Activated T-cell treated with anti-CD3 and anti-CD28 coated beads, Interleukin-2, amount 50 U/mL, for 4 hours (primary cell): Measurements from ENCODE around the gene HLA-DRB1. TPM values are rescaled to one million over a fixed set of nuclear protein-coding genes. Genes with fewer than 3 reads are reported as not detected.
"Not testable (repeated sequence)": the region's sequence is repeated elsewhere in the genome, so short reads cannot be mapped to it uniquely, and the experiment has no call there.

Experiments used
- ATAC-seq, 2 donors: fragments of 200-7000 bp; cut with Tn5 transposase; one replicate each; pipeline ENCODE4 v1.10.0; 2021
- DNase-seq: peaks from one replicate; pipeline ENCODE4 v3.0.0-alpha.2; 2020
- H3K27me3 Mint-ChIP-seq: one replicate; pipeline ENCODE4 v1.8.0; 2021; ENCODE audit warnings: low read depth, mixed read lengths
- H3K36me3 Mint-ChIP-seq: one replicate; pipeline ENCODE4 v1.8.0; 2022; ENCODE audit warnings: mixed read lengths; ENCODE audit not compliant: insufficient read depth
- H3K4me1 Mint-ChIP-seq: one replicate; pipeline ENCODE4 v1.8.0; 2021; ENCODE audit warnings: low read depth, mixed read lengths
- H3K4me3 Mint-ChIP-seq: one replicate; pipeline ENCODE4 v1.8.0; 2021; ENCODE audit warnings: mild to moderate bottlenecking, moderate library complexity, mixed read lengths
- H3K9me3 Mint-ChIP-seq: one replicate; pipeline ENCODE4 v1.8.0; 2021; ENCODE audit warnings: mixed read lengths
- total RNA-seq, 3 donors: library from RNA; stranded (reverse); gene quantifications; one replicate each; pipeline ENCODE4 v1.2.1, GENCODE V29; 2021

The HLA-DRB1 gene
- total RNA-seq, 3 donors from 2014 or later = 6.4 to 15.0 (median 11.3) TPM

DNA sequence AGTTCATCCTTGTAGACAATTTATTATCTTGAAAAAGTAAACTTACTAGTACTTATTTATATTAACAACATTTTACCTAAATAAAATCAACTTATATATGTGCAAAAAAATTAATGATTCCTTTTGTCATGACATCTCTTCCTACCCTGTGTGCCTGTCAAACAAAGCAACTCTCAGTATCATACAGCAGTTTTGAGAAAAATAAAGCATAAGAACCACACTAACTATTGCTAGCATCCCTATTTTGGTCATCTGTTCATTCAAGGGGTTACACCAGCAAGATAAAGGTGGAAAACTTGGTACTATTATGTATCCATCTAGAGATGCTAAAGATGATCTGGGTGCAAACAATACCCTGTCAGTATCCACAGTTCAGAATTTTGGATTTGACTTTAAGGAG, 7.4 kb upstream of the HLA-DRB1 start:
- H3K4me1 Mint-ChIP-seq = no peaks in the 10 kb centered on the region
- no peaks in the 10 kb centered on the region for H3K9me3 Mint-ChIP-seq
- ATAC-seq (no peak), DNase-seq (no peak)
- H3K4me3 Mint-ChIP-seq = no peak overlapping the region
- H3K36me3 Mint-ChIP-seq = no peaks in the 10 kb centered on the region
- H3K27me3 Mint-ChIP-seq = no peaks in the 10 kb centered on the region

DNA sequence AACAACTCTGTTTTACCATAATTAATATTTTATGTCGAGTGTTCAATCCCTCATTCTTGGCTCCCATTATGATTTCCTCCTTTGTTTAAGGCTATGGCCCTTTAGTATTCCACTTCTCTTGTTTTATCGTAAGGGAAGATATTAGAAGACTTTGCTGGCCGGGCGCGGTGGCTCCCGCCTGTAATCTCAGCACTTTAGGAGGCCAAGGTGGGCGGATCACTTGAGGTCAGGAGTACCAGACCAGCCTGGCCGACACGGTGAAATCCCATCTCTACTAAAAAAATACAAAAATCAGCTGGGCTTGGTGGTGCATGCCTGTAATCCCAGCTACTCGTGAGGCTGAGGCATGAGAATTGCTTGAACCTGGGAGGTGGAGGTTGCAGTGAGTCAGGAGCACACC, 1.1 kb upstream of the HLA-DRB1 start:
- H3K9me3 Mint-ChIP-seq, DNase-seq, ATAC-seq, H3K27me3 Mint-ChIP-seq, H3K4me3 Mint-ChIP-seq, H3K36me3 Mint-ChIP-seq: not testable (repeated sequence)
- H3K4me1 Mint-ChIP-seq = peaks cover 20% of the 10 kb centered on the region

DNA sequence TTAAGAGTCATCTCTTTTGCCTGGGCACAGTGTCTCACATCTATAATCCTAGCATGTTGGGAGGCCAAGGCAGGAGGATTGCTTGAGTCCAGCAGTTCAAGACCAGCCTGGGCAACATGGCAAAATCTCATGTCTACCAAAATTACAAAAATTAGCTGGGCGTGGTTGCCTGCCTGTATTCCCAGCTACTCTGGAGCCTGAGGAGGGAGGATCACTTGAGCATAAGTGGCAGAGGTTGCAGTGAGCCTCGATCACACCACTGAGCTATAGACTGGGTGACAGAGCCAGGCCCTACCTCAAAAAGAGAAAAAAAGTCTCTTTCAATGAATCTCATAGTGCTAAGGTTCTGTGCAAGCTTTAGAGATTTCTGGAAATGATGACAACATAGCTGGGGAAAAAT, 1.5 kb downstream of the HLA-DRB1 start:
- no peaks in the 10 kb centered on the region for H3K9me3 Mint-ChIP-seq
- H3K4me1 Mint-ChIP-seq = peaks cover 28% of the 10 kb centered on the region
- no peaks in the 10 kb centered on the region for H3K36me3 Mint-ChIP-seq
- DNase-seq (no peak), ATAC-seq (no peak)
- peaks cover 5% of the 10 kb centered on the region for H3K27me3 Mint-ChIP-seq
- peak overlapping the region; percentile 51 for H3K4me3 Mint-ChIP-seq

DNA sequence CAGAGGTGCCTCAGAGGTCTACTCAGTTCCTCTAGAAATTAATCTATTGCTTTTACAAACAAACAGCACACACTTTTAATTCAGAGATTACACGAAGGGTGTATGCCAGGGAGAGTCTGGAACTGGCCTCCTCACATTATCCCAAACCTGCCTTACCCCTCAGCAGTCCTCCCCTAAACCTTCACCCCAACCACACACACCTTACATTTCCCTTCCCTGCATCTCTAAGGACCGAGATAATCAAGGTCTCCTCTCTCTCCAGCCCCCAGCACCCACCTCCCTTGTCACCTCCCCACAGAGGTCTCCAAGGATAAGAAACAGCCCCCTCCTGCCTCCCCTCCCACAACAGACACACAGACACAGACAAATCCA, 6.1 kb downstream of the HLA-DRB1 start:
- DNase-seq (no peak), ATAC-seq (peak in 1 of 2 donors; percentile 23)
- Mint-ChIP-seq H3K9me3 (no peaks in the 10 kb centered on the region), H3K4me1 (peaks cover 23% of the 10 kb centered on the region), H3K4me3 (peak overlapping the region; percentile 73), H3K27me3 (no peaks in the 10 kb centered on the region), H3K36me3 (peaks cover 14% of the 10 kb centered on the region)

DNA sequence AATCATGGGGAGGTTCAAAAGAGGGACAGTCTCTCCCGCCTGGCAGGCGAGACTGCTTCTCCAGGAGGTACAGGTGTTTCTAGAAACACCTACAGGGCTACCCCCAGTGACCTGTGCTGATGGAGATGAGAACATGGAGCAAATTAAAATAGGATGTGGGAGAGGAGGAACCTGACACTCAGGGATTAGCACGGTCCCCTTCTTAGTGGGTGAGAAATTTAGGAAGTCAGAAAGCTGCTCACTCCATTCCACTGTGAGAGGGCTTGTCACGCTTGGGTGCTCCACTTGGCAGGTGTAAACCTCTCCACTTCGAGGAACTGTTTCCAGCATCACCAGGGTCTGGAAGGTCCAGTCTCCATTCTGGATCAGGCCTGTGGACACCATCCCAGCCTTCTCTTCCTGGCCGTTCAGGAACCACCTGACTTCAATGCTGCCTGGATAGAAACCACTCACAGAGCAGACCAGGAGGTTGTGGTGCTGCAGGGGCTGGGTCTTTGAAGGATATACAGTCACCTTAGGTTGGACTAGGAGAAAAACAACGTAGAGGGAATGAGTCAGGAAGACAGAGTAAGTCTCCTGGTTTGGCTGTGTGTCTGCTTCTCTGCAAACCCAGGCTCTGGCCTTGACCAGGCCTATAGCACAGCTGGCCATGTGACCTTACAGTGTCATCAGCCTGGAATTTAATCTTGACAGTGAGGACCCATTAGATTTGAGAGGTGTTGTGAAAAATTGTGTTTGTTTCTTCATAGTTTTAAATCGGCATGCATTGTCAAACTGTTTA, 8.1 kb downstream of the HLA-DRB1 start:
- no peak for ATAC-seq
- H3K36me3 Mint-ChIP-seq = peaks cover 14% of the 10 kb centered on the region
- H3K4me1 Mint-ChIP-seq = peaks cover 13% of the 10 kb centered on the region
- DNase-seq = no peak
- no peaks in the 10 kb centered on the region for H3K9me3 Mint-ChIP-seq
- H3K4me3 Mint-ChIP-seq = no peak overlapping the region
- no peaks in the 10 kb centered on the region for H3K27me3 Mint-ChIP-seq

DNA sequence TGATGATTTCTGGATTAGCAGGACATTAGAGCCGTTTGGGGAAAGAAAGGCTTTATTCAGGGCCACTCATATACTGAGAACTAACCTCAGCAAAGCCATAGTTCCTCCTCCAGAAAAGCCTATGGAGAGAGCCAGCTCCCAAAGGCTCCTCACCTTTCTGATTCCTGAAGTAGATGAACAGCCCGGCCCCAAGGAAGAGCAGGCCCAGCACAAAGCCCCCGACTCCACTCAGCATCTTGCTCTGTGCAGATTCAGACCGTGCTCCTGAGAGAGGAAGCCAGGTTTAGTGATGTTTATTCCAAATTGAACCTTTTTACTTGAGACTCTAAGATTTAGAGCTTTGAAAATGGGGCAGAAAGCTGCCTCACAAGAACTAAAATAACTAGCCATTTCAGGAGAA, 9.1 kb downstream of the HLA-DRB1 start:
- H3K4me3 Mint-ChIP-seq = no peak overlapping the region
- no peak for DNase-seq
- ATAC-seq = no peak
- H3K27me3 Mint-ChIP-seq = no peaks in the 10 kb centered on the region
- H3K4me1 Mint-ChIP-seq = peaks cover 7% of the 10 kb centered on the region
- no peaks in the 10 kb centered on the region for H3K9me3 Mint-ChIP-seq
- peaks cover 14% of the 10 kb centered on the region for H3K36me3 Mint-ChIP-seq

DNA sequence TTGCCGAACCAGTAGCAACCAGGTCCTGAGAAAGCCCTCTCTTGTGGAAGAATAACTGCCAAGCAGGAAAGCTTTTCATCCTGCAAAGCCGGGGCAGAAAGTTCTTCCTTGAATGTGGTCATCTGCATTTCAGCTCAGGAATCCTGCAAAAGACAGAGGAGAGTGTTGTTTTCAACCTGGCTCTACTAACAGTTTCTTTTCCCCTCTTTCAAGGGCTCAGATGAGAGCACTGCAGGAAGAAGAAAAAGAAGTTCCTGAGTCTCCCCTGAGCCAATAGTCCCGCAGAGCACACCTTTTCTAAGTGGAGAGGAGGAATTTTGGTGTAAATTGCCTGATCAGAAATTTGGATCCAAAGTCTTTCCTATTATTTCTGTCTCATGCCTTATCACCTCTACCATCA, 10.7 kb downstream of the HLA-DRB1 start:
- H3K9me3 Mint-ChIP-seq = no peaks in the 10 kb centered on the region
- no peak overlapping the region for H3K4me3 Mint-ChIP-seq
- no peak for DNase-seq
- peaks cover under 1% of the 10 kb centered on the region for H3K4me1 Mint-ChIP-seq
- no peaks in the 10 kb centered on the region for H3K27me3 Mint-ChIP-seq
- ATAC-seq = no peak
- H3K36me3 Mint-ChIP-seq = peaks cover 14% of the 10 kb centered on the region

DNA sequence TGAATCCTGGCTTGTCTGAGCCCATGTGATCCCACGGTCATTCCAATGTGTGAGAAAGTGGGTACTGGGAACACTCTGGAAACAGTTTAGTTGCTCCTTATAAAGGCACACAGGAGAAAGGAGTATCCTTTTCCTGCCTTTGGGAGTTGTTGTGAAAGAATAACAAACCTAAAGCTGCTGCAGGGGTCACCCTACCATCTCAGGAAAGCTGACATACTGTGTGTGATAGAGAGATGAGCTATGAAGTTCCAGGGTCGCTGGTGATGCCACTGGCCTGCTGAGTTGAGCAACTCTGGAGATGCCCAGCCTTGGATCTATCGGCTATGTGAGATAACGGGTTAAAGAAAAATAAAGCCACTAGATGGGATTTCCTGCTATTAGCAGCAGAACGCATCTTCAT, 12.2 kb downstream of the HLA-DRB1 start:
- not testable (repeated sequence) for H3K4me3 Mint-ChIP-seq, H3K9me3 Mint-ChIP-seq, H3K4me1 Mint-ChIP-seq, ATAC-seq, DNase-seq, H3K27me3 Mint-ChIP-seq
- H3K36me3 Mint-ChIP-seq = peaks cover 14% of the 10 kb centered on the region

DNA sequence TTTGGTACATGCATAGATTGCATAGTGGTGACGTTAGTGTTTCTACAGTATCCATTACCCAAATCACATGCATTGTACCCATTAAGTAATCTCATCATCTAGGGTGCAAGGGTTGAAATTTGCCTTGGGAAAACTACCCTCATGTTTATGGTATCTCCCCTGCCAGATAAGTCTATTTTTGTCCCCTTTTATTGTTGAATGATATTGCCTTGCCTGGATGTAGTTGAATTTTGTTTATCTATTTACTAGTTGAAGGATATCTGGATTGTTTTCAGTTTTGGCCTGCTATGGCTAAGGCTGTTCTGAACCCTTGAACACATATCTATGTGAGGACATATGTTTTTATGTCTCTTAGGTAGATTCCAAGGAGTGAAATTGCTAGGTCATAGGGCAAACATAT, 13.4 kb downstream of the HLA-DRB1 start:
- H3K27me3 Mint-ChIP-seq = peaks cover 2% of the 10 kb centered on the region
- H3K4me3 Mint-ChIP-seq = no peak overlapping the region
- no peaks in the 10 kb centered on the region for H3K9me3 Mint-ChIP-seq
- peaks cover 10% of the 10 kb centered on the region for H3K36me3 Mint-ChIP-seq
- H3K4me1 Mint-ChIP-seq = no peaks in the 10 kb centered on the region
- no peak for DNase-seq
- ATAC-seq = no peak

DNA sequence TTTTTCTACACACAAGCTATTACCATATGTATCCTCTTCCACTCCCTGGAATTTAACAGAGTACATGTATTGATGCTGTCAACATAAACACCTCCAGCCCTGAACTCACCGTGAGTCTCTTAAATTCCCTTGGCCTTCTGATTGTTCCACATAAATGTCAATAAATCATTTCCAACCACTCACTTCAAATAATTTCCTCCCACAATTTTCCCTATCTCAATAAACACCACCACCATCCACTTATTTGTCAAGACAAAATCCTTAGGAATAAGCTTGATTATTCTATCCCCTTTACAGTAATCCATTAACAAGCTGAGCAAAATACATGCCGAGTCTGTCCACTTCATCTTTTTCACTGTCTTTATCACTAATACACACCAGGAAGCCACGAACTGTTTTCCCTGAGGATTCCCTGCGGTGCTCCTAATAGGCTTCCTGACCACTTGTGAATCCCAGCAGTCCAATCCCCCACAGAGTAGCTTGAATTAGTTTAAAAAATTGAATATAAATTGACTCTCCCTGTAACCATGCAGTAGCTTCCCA, 19.2 kb downstream of the HLA-DRB1 start:
- Mint-ChIP-seq H3K27me3 (peaks cover 2% of the 10 kb centered on the region), H3K9me3 (no peaks in the 10 kb centered on the region), H3K4me3 (no peak overlapping the region), H3K4me1 (peaks cover 5% of the 10 kb centered on the region), H3K36me3 (no peaks in the 10 kb centered on the region)
- DNase-seq (no peak), ATAC-seq (no peak)

DNA sequence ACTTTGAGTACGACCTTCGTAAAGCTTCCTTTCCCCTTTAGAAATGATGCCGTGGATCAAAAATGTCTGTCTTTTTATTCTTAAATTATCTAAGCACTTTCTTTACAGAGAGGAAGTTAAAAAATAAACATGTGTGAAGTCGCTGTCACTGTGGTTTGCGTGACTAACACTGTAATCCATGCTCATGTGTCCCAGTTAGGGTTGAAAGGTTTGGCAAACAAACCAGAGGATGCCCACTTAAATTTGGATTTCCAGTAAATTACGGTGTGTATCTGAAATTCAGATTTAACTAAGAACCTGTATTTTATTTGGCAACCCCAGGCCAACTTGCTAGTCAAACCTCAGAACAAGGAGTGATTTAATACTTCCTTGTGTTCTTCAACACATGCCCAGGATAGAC, 21.1 kb downstream of the HLA-DRB1 start:
- no peak overlapping the region for H3K4me3 Mint-ChIP-seq
- DNase-seq (no peak), ATAC-seq (no peak)
- H3K36me3 Mint-ChIP-seq = no peaks in the 10 kb centered on the region
- peaks cover 2% of the 10 kb centered on the region for H3K27me3 Mint-ChIP-seq
- H3K4me1 Mint-ChIP-seq = peaks cover 5% of the 10 kb centered on the region
- no peaks in the 10 kb centered on the region for H3K9me3 Mint-ChIP-seq

DNA sequence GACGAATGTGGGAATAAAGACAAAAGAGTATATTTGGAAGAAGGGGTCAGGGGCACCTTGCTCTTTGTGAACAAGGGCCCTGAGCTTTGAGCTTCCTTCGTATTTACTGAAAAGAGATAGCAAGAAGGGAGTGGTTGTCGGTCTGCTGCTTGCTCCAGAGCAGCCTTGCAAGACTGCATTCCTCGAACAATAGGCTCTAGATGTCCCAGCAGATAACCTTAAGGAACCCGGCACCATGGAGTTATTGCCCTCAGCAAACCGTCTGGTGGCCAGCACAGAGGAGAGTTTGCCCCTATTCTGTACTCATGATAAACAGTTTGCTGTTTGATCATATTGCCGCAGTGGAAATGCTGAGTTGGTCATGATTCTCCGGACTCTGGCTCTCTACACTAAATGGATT, 22.7 kb downstream of the HLA-DRB1 start:
- H3K27me3 Mint-ChIP-seq = no peaks in the 10 kb centered on the region
- H3K9me3 Mint-ChIP-seq = no peaks in the 10 kb centered on the region
- H3K4me1 Mint-ChIP-seq = peaks cover 5% of the 10 kb centered on the region
- no peak for ATAC-seq
- no peaks in the 10 kb centered on the region for H3K36me3 Mint-ChIP-seq
- no peak for DNase-seq
- H3K4me3 Mint-ChIP-seq = no peak overlapping the region

DNA sequence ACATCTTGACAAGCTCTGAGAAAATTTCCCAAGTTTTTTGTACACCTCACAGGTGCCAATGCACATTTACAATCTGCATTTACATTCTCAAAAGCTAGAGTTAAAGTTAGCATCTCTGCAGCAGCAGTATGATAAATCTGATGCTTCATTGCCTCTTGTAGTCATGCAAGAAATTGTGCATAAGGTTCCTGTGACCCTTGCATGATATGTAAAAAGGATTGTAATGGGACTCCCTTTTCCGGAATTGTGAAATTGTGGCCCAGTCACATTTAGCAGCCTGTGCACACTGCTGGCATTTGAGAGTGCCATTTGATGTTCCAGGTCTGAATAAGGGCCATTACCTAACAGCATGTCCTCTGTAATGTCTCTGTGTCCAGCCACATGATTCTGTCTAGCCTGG, 24.1 kb downstream of the HLA-DRB1 start:
- H3K4me3 Mint-ChIP-seq = no peak overlapping the region
- H3K4me1 Mint-ChIP-seq = peaks cover 5% of the 10 kb centered on the region
- H3K36me3 Mint-ChIP-seq = no peaks in the 10 kb centered on the region
- no peaks in the 10 kb centered on the region for H3K9me3 Mint-ChIP-seq
- no peaks in the 10 kb centered on the region for H3K27me3 Mint-ChIP-seq
- DNase-seq (no peak), ATAC-seq (no peak)

DNA sequence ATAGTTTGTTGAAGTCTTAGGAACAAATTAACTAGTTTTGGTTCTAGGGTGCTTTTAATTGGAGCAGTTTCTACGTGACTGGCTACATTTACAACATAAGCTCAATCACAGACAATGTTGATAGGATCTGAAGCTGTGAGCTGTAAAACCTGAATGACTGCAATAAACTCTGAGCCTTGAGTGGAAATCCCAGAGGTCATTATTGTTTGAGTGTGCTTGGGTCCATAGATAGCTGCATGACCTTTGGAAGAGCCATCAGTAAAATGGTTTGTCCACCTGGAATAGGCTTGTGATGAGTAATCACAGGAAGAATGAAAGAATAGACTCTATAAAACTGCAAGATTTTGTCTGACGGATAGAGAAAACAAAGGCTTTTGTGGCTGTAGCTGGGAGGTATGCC, 26.7 kb downstream of the HLA-DRB1 start:
- Mint-ChIP-seq H3K36me3 (no peaks in the 10 kb centered on the region), H3K4me3 (no peak overlapping the region), H3K4me1 (no peaks in the 10 kb centered on the region), H3K9me3 (no peaks in the 10 kb centered on the region), H3K27me3 (peaks cover 3% of the 10 kb centered on the region)
- no peak for DNase-seq
- ATAC-seq = no peak

DNA sequence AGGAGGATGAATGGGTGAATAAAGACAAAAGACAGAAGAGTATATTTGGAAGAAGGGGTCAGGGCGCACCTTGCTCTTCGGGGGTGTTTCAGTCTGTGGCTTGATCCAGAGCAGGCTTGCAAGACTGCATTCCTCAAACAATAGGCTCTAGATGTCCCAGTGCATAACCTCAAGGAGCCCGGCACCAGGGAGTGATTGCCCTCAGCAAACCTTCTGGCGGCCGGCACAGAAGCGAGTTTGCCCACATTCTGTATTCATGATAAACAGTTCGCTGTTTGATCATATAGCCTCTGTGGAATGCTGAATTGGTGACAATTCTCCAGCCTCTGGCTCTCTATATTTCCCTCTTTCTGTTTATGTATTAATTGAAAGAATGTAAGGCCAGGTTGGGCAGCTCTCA, 29.9 kb downstream of the HLA-DRB1 start:
- H3K9me3 Mint-ChIP-seq = no peaks in the 10 kb centered on the region
- DNase-seq = no peak
- no peak for ATAC-seq
- H3K4me3 Mint-ChIP-seq = no peak overlapping the region
- peaks cover 3% of the 10 kb centered on the region for H3K27me3 Mint-ChIP-seq
- no peaks in the 10 kb centered on the region for H3K4me1 Mint-ChIP-seq
- no peaks in the 10 kb centered on the region for H3K36me3 Mint-ChIP-seq
